Mucosa of rectum (tissue), 2 donors: ENCODE results near the gene BCCIP.

ENCODE experiments used
- H3K27ac ChIP-seq, 2 donors: one replicate each; pipeline ENCODE4 v1.7.0; 2013; ENCODE audit warnings: inconsistent platforms in 2 of 2, low read depth in 2 of 2, low read length in 2 of 2
- H3K27me3 ChIP-seq, 2 donors: one replicate each; pipeline ENCODE4 v1.7.0; 2013; ENCODE audit warnings: low read length in 2 of 2; ENCODE audit not compliant: control insufficient read depth in 2 of 2, insufficient read depth in 2 of 2
- H3K36me3 ChIP-seq, 2 donors: one replicate each; pipeline ENCODE4 v1.7.0; 2013; ENCODE audit warnings: low read length in 2 of 2; ENCODE audit not compliant: control insufficient read depth in 2 of 2, insufficient read depth in 2 of 2
- H3K4me1 ChIP-seq, 2 donors: one replicate each; pipeline ENCODE4 v1.7.0; 2013; ENCODE audit warnings: low read length in 2 of 2, mild to moderate bottlenecking in 1 of 2; ENCODE audit not compliant: control insufficient read depth in 2 of 2, insufficient read depth in 2 of 2
- H3K4me3 ChIP-seq, 2 donors: one replicate each; pipeline ENCODE4 v1.7.0; 2013; ENCODE audit warnings: low read length in 2 of 2
- H3K9ac ChIP-seq, 2 donors: one replicate each; pipeline ENCODE4 v1.7.0; 2013; ENCODE audit warnings: low read length in 2 of 2, low read depth in 1 of 2, mild to moderate bottlenecking in 1 of 2
- H3K9me3 ChIP-seq, 2 donors: one replicate each; pipeline ENCODE4 v1.7.0; 2013; ENCODE audit warnings: low read length in 2 of 2; ENCODE audit not compliant: control insufficient read depth in 2 of 2
- donor health status: healthy.
- donor health status: Normal muscosa, but diverticular disease.

BCCIP gene

GRCh38 chr10:125797994-125798662 lies 25.2 kb upstream of the BCCIP start:
- Histone ChIP-seq H3K9ac (no peak overlapping the region), H3K27me3 (no peaks in the 10 kb centered on the region), H3K4me3 (no peak overlapping the region), H3K4me1 (no peaks in the 10 kb centered on the region), H3K9me3 (no peaks in the 10 kb centered on the region), H3K27ac (no peak overlapping the region), H3K36me3 (peaks cover 12 to 42% of the 10 kb centered on the region in 2 donors)

GRCh38 chr10:125799451-125800182 lies 23.7 kb upstream of the BCCIP start:
- Histone ChIP-seq H3K27ac (no peak overlapping the region), H3K4me1 (no peaks in the 10 kb centered on the region), H3K9me3 (no peaks in the 10 kb centered on the region), H3K4me3 (no peak overlapping the region), H3K36me3 (peaks cover 8 to 35% of the 10 kb centered on the region in 2 donors), H3K9ac (no peak overlapping the region), H3K27me3 (no peaks in the 10 kb centered on the region)

GRCh38 chr10:125801574-125801973 lies 21.8 kb upstream of the BCCIP start:
- H3K27ac ChIP-seq = no peak overlapping the region
- H3K4me1 ChIP-seq = no peaks in the 10 kb centered on the region
- no peaks in the 10 kb centered on the region for H3K27me3 ChIP-seq
- no peaks in the 10 kb centered on the region for H3K9me3 ChIP-seq
- H3K9ac ChIP-seq = no peak overlapping the region
- peaks cover 13 to 39% of the 10 kb centered on the region in 2 donors for H3K36me3 ChIP-seq
- H3K4me3 ChIP-seq = no peak overlapping the region

- Histone ChIP-seq H3K4me1 (no peaks in the 10 kb centered on the region), H3K27ac (no peak overlapping the region), H3K36me3 (peaks cover 15 to 37% of the 10 kb centered on the region in 2 donors), H3K9ac (no peak overlapping the region), H3K4me3 (no peak overlapping the region), H3K9me3 (no peaks in the 10 kb centered on the region), H3K27me3 (no peaks in the 10 kb centered on the region)
Observed at GRCh38 chr10:125802131-125802530, 21.2 kb upstream of the BCCIP start.

- Histone ChIP-seq H3K9ac (no peak overlapping the region), H3K4me1 (no peaks in the 10 kb centered on the region), H3K36me3 (peaks cover 14 to 39% of the 10 kb centered on the region in 2 donors), H3K9me3 (no peaks in the 10 kb centered on the region), H3K27me3 (no peaks in the 10 kb centered on the region), H3K27ac (no peak overlapping the region), H3K4me3 (no peak overlapping the region)
Observed at GRCh38 chr10:125802739-125803138, 20.6 kb upstream of the BCCIP start.

- Histone ChIP-seq H3K27ac (no peak overlapping the region), H3K36me3 (peaks cover 23 to 43% of the 10 kb centered on the region in 2 donors), H3K9ac (no peak overlapping the region), H3K4me1 (no peaks in the 10 kb centered on the region), H3K9me3 (no peaks in the 10 kb centered on the region), H3K27me3 (no peaks in the 10 kb centered on the region), H3K4me3 (no peak overlapping the region)
Observed at GRCh38 chr10:125808047-125808446, 15.3 kb upstream of the BCCIP start.

- no peaks in the 10 kb centered on the region for H3K9me3 ChIP-seq
- H3K36me3 ChIP-seq = peaks cover 25 to 43% of the 10 kb centered on the region in 2 donors
- H3K27me3 ChIP-seq = no peaks in the 10 kb centered on the region
- H3K4me3 ChIP-seq = no peak overlapping the region
- no peak overlapping the region for H3K9ac ChIP-seq
- H3K4me1 ChIP-seq = no peaks in the 10 kb centered on the region
- H3K27ac ChIP-seq = no peak overlapping the region
Observed at GRCh38 chr10:125811251-125811650, 12.1 kb upstream of the BCCIP start.

GRCh38 chr10:125812128-125812750 lies 11.1 kb upstream of the BCCIP start:
- Histone ChIP-seq H3K36me3 (peaks cover 21 to 39% of the 10 kb centered on the region in 2 donors), H3K4me3 (no peak overlapping the region)

GRCh38 chr10:125815764-125816163 lies 7.6 kb upstream of the BCCIP start:
- Histone ChIP-seq H3K9ac (no peak overlapping the region), H3K4me3 (no peak overlapping the region), H3K27me3 (no peaks in the 10 kb centered on the region), H3K36me3 (peaks cover 12 to 25% of the 10 kb centered on the region in 2 donors), H3K4me1 (no peaks in the 10 kb centered on the region), H3K27ac (no peak overlapping the region), H3K9me3 (no peaks in the 10 kb centered on the region)

More at GRCh38 chr10:125812128-125812750, 11.1 kb upstream of the BCCIP start:
- H3K4me1 ChIP-seq = no peaks in the 10 kb centered on the region
- H3K27me3 ChIP-seq = no peaks in the 10 kb centered on the region
- H3K9ac ChIP-seq = no peak overlapping the region
- H3K27ac ChIP-seq = no peak overlapping the region
- H3K9me3 ChIP-seq = no peaks in the 10 kb centered on the region

- H3K27me3 ChIP-seq = no peaks in the 10 kb centered on the region
- no peaks in the 10 kb centered on the region for H3K4me1 ChIP-seq
- no peak overlapping the region for H3K4me3 ChIP-seq
- no peak overlapping the region for H3K9ac ChIP-seq
- no peaks in the 10 kb centered on the region for H3K9me3 ChIP-seq
- H3K36me3 ChIP-seq = peaks cover 12 to 19% of the 10 kb centered on the region in 2 donors
- H3K27ac ChIP-seq = no peak overlapping the region
Observed at GRCh38 chr10:125816548-125816947, 6.8 kb upstream of the BCCIP start.
